Left renal pelvis (tissue), 4 donors: Measurements from ENCODE around the gene HIBADH. TPM values are rescaled to one million over a fixed set of nuclear protein-coding genes. Genes with fewer than 3 reads are reported as not detected.

ENCODE experiments used
- DNase-seq, 4 donors: peaks; one replicate each; pipeline ENCODE4 v3.0.0-alpha.2; 2013; ENCODE audit warnings: low read depth in 4 of 4, low spot score in 3 of 4
- polyA plus RNA-seq, 4 donors: library from polyadenylated mRNA; unstranded; fragments of 120-200 nt; gene quantifications; one replicate each; pipeline ENCODE4 v1.2.1, GENCODE V29; 2013; ENCODE audit not compliant: insufficient read length in 4 of 4

Gene HIBADH
- polyA plus RNA-seq, result 100 to 1,000 TPM in 1 of 4 donors, 10 to 100 TPM in 3; 47.8 to 103 (median 87.4) TPM

DNA sequence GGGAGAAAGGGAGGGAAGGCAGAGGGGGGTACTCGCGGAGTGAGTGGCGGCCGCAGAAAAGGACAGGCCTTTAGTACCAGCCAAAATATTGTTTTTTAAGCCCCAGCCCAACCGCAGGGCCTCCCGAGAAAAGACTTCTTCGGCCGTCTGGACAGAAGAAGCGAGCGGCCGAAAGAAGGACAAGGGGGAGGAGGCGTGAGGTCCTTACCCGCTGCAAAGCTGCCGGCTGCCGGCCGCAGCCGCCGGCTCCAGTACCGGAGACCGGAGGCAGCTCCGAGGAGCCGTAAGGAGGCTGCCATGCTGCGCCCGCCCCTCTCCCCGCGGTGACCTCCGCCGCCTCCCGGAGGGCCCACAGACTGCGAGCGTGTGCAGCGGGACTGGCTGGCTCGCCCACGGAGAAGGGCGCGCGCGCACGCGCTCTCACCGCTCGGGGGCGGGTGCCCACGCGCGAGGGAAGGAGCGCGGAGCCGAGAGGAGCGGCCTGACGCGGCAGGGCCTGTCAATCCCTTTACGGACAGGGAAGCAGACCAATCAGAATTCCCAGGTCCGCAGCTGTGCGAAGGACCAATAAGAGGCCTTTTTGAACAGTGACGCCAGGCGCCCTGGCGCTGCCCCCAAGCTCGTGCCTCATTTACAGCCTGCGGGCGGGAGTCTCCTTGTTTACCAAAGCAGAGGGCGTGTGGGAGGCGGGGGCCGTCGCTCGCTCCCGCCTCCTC is at the start of gene HIBADH:
TSS of gene HIBADH (minus strand) at position 394 of the 716 bp plus-strand sequence. CDS start at position 299, 95 bp downstream.
- DNase-seq, result peak; percentile 98 to 99 (median 98)

- no peak for DNase-seq
Observed at GRCh38 chr7:27712217-27712616, 49.5 kb upstream of the HIBADH start.

DNA sequence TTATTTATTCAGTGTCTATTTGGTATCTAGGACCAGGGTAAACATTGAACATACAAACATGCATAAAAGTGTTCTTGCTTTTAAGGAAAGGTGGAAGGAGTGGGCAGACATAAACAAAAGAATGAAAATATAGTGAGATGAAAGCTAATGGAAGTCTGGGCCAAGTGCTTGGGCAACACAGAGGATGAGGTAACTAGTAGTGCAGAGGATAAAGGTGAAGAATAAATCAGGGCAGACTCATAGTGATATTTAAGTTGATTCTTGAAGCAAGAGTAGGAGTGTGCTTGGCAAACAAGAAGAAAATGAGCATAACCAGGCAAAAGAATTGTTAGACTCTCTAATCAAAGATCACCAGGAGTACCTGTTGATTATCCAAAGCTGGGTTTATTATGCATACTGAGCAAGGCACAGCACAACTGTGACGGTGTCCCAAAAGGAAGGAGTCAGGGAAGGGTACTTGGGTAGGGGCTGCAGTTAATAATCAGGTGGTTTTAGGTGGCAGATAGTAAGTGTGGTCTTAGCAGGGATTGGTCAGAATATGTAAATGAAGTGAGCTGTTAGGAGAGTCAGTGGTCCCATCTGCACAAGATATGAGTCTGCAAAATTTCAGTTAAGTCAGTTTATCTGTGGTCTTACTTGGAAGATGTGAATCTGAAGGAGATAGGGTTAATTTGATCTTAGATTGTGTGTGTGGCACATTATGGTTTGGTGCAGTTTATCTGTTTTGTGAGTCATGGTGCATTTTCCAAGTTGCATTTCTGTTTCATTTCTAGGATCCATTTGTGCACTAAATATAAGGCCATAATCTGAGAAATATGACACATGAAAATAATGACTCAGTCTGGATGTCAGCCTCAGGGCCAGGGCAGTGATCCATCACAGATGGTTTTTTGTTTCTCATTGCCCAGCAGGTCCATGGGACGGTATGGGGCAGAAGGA is 46.7 kb upstream of the HIBADH start:
- DNase-seq, result no peak

DNA sequence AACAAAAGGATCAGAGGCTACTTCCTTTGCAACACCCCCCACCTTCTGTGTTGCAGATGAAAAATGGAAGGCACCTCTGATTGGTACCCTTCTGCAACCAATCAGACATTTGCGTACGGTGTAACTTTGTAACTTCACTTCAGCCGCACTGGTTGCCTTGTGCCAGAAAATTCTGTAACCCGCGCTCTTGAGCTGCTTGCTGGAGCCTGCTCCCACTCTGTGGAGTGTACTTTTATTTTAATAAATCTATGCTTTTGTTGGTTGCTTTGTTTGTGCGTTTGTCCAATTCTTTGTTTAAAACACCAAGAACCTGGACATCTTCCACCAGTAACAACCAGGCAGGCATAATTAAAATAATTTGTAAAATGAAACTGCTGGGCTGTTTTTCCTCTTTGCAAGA is 45.8 kb upstream of the HIBADH start:
- no peak for DNase-seq

GRCh38 chr7:27705200-27705594 is 42.5 kb upstream of the HIBADH start:
- DNase-seq, result no peak

GRCh38 chr7:27704422-27705199 is 41.9 kb upstream of the HIBADH start:
- no peak for DNase-seq

DNA sequence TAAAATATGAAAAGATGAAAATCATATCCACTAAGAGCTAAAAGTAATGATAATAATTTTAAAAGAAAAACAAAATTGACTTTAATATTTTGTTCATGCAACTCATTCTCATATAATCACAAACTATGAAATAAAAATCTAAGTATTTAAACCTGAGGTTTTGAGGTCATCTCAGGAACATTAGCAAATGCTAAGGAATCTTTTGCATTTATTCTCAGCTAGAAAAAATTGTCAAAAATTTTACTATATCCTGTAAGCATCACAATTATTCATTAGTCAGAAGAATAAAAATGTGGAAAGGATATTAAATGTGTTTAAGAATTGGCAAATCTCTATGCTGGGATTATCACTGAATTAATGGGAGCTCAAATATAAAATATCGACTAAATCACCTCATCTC is 40.5 kb upstream of the HIBADH start:
- DNase-seq, result no peak

GRCh38 chr7:27700501-27700900 is 37.8 kb upstream of the HIBADH start:
- DNase-seq, result no peak

DNA sequence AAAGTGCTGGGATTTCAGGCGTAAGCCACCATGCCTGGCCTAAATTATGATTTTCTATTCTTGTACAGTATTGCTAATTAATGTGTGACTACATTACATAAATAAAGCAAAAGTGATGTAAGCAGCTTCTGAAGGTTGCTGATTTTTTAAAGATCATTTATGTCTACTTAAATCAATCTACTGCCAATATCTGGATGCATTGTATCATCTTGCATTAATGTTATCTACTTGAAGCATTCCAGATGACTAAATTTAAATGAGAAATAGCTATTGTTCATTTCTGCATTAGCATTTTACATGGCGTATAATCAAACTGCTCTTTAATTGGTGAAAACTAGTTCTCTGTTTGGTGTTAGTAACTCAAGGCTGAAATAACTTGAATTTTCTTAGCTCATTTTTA is 37.1 kb upstream of the HIBADH start:
- DNase-seq, result no peak

DNA sequence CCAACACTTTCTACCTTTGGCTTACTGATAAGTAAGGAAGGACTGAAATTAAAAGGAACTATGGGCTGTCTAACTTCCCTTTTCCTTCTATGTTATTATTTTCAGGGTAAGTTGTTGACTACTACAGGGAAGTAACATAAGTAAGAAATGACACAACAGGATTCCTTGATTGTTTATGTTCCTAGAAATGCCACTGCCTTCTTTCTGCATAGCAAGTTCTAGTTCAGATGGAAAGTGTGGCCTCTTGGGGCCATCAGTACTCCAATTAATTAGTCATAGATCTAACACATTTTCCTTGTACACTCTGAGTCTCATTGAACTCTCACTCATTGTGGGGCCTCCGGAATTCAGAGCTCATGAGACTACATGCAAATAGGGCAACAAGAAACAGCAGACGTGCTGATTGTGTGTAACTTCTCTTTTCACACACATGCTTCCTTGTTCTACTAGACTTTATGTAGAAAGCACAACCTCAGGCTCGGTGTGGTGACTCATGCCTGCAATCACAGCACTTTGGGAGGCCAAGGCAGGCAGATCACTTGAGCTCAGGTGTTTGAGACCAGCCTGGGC is 35.3 kb upstream of the HIBADH start:
- no peak for DNase-seq

GRCh38 chr7:27695096-27695495 is 32.4 kb upstream of the HIBADH start:
- no peak for DNase-seq

DNA sequence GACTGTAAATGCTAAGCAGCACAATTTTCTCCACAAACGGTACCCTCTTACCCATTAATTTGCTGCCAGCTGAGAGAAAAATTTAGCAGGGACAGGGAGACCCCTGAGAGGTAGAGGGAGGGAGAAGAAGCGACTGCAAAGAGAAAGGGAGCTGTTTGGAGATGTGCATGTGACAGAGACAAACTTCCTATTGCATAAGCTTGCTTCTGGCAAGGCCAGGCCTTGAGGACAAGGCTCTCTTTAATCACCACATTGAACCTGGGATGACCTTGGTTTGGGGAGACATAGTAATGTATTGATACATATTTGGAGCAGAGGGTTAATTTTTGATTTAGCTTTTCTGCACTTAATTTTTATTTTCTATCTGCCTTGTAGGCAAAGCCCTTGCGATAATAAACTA is 31.1 kb upstream of the HIBADH start:
- DNase-seq, result no peak

DNA sequence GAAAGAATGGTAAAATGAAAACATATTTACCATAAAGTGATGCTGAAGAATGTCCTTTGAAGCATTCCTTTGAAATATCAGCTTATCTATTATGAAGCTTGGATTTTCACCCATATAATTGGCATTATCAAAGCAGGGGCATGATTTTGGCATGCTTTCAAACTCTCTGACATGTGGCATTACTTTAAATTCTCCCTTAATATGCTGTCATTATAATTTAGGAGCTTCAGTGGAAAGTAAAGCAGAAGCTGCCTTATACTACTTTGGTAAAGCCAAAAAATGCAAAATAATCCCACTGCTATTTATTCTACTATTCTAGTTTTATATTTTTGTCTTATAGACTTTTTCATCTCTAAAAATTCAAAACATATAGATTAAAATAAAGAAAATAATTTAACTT is 28.0 kb upstream of the HIBADH start:
- no peak for DNase-seq

DNA sequence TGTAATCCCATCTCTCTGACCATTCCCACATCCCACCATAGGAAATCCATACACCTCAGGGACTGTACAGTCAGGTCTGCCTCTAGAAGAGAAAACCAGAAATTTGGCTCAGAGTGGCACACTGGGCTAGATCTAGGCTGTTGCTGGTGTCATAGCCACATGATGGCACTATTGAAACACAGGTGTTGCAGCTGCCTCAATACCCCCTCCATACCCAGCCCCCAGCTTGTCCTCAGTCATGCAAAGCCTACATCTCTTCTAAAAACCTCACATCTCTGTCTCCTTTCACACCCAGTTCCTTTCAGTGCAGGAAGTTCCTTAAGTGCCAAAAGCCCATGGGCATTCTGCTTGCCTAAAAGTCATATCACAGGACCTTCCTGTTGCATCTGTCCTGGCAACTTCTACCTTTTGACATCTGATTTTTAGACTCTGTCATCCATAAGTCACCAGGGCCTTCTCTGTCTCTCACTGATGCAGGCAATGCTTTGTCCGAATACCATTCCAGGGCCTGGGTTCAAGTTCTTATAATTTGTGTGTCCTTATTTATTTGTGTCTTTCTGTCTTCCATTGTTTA is 27.0 kb upstream of the HIBADH start:
- DNase-seq, result no peak

- DNase-seq, result no peak
Observed at GRCh38 chr7:27689150-27689549, 26.5 kb upstream of the HIBADH start.

- no peak for DNase-seq
Observed at GRCh38 chr7:27688646-27689045, 26.0 kb upstream of the HIBADH start.

DNA sequence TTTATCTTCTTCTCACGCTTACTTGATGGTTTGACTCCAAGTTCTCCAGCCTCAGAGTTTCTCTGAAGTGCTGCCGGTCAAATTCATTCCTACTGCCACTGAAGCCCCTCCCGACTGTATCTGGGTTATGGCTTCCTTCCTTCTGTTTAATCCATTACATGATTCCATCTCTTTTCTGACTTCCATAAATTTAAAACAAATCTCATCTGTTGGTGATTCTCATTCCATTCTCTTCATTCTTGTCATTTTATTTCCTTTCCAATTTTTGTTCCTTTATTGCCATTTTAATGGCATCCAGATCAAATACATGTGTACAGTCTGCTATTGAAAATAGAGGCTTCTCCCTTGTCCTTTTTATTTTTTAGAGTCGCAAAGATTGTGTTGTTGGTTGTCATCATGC is 25.4 kb upstream of the HIBADH start:
- no peak for DNase-seq

DNA sequence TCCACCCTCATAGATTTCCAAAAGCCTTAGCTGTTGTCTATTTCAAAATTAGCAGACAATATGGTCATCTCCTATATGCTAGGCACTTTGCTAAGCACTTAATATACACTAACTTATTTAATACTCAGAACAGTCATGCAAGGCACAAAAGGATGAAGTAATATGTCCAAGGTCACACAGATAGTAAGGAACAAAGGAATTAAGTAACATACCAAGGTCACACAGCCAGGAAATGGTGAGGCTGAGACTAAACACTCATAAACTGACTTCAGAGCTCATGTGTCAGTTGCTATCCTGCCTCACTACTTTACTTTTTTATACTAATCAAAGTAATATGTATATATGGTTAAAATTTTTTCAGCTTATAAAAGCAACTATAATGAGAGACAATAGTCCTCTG is 23.6 kb upstream of the HIBADH start:
- no peak for DNase-seq

- DNase-seq, result no peak
Observed at GRCh38 chr7:27685893-27686292, 23.2 kb upstream of the HIBADH start.

DNA sequence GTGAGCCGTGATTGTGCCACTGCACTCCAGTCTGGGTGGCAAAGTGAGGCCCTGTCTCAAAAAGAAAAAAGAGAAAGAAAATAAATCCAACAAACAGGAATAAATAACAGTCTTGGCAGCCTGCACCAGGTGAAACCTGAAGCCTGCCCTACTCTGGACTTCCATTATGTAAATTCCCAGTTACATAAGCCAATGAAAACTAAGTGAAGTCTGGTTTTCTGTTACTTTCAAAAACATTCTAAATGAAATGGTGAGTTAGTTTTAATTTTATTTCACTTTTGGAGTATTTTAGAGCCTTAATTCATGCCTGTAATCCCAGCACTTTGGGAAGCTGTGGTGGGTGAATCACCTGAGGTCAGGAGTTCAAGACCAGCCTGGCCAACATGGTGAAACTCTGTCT is 22.5 kb upstream of the HIBADH start:
- no peak for DNase-seq
